GM21390 (cell line): Measurements from ENCODE around the gene SLC22A4.

ENCODE experiments used
- ATAC-seq: cut with Tn5 transposase; IDR thresholded peaks from one replicate; pipeline ENCODE4 v1.9.1; 2021; ENCODE audit not compliant: unreplicated experiment

SLC22A4 gene

GRCh38 chr5:132327252-132327955 lies 33.2 kb downstream of the SLC22A4 start:
- no peak for ATAC-seq

- no peak for ATAC-seq
Measured at GRCh38 chr5:132334812-132335211, 40.6 kb downstream of the SLC22A4 start.

GRCh38 chr5:132335402-132335801 lies 41.2 kb downstream of the SLC22A4 start:
- no peak for ATAC-seq

GRCh38 chr5:132339502-132339901 lies 45.3 kb downstream of the SLC22A4 start:
- no peak for ATAC-seq

DNA sequence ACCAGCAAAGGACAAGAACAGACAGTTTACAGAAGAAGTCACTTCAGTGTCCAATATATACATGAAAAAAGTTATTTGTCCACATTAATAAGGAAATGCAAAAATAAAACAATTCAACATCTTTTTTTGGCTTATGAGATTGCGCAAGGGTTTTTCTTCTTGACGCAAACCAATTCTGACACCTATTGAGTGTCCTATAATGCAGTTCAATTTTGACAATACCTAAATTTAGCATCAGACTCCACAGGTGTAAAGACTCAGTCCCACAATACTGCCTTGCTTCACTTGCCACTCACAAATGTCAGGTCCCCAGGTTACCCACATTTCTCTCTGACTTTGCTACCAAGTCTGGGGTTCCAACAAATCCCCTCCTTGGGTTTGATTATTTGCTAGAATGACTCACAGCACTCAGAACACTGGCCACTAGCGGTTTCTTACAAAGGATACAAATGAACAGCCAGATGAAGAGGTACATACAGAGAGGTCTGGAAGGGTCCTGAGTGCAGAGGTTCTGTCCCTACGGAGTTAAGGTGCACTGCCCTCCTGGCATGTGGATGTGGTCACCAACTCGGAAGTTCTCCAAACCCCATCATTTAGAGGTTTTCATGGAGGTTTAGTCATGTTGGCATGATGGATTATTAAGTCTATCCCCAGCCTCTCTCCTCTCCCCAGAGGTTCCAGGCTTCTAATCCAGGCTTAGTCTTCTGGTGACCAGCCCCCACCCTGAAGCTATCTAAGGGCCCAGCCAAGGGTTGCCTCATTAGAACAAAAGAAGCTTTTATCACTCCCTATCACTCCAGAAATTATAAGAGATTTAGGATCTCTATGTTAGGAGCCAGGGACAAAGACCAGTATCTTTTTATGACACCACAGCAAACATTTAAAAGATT lies 48.3 kb downstream of the SLC22A4 start:
- ATAC-seq: no peak

DNA sequence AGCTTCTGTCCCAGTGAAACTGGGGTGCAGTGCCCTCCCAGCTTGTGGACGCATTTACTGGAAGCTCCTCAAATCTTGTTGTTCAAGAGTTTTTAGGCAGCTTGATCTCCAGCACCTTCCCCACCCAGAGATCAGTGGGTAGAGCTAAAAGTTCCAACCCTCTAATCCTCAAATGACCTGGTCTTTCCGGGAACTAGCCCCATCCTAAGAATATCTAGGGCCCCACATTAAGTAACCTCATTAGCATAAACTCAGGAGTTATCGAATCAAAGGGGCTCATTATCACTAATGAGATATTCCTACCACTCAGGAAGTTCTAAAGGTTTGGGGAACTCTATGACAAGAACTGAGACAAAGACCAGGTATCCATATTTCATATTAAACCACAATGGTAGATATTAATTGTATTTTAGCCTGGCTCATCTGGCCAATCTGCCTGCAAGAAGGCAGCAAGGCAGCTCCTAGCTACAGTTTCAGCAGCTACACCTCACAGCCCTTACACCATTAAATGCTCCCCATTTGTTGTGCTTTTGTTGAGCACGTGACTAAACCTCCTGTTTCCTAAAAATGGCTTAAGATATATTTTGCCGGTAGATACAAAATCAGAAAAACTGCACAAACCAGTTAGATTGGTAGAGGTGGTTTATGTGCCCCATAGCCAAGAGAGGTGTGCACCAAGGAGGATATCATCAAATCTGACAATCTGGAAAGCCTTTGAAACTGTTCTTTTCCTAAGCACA lies 50.8 kb downstream of the SLC22A4 start:
- ATAC-seq: no peak

DNA sequence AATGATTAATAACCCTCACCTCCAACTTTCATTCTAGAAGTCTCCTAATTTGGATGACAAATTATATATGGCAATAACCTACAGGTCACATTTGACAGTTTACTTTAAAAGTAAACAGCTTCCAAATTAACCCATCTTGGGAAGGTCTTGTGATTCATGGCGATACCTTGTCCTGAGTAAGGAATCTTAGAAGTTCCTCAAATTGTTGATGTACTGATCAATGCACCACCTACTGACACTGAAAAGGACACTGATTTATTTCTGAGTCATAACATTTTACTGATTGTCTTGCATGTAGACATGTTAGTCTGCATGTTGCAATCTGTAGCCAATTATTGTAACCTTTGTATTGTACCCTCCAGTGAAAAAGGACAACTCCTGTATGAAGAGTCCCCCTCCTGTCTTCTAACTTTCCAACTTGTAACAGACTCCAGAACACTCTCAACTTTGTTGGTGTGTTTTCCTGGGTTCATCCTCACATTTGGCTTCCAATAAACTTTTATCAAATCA lies 59.3 kb downstream of the SLC22A4 start:
- ATAC-seq: no peak

DNA sequence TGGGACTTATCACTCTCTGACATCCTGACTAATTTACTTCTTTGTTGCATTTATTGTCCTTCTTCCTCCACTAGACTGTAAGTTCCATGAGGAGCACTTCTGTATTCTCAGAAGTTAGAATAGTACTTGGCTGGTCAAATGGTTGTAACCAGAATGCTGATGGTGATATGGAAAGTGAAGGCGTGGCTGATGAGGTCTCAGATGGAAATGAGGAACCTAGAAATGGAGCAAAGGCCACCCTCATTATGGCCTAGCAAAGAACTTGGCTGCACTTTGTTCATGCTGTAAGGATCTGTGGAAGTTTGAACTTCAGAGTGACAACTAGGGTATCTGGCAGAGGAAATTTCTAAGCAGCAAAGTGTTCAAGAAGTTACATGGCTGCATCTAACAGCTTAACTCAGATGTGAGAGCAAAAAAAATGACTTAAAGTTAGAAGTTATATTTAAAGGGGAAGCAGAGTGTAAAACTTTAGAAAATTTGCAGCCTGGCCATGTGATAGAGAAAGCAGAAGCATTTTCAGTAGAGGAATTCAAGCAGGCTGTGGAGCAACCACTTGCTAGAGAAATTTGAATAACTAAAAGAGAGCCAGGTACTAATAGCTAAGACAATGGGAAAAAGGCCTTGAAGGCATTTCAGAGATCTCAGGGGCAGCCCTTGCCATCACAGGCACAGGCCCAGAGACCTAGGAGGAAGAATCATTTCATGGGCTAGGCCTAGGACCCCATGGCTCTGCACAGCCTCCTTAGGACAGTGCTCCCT lies 60.4 kb downstream of the SLC22A4 start:
- ATAC-seq: no peak

- ATAC-seq: no peak
Measured at GRCh38 chr5:132355140-132355765, 61.1 kb downstream of the SLC22A4 start.

DNA sequence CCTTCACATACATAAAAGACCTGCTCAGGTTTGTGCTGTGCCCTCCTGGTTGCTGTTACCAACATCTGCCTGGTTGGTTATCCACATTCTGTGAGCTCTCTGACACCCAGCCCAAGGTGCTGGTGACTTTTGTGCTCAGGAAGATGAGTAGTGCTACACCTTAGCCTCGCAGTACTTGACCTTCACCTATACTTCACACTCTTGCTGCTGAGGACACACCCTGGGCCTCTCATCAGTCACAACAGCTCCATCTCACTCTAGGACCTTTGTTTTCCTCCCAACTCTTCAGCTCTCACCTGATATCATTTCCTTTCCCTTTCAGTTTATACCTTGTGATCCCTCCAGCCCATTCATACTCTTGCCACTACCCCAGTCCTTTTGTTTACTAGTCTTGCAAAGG lies 64.6 kb downstream of the SLC22A4 start:
- no peak for ATAC-seq

DNA sequence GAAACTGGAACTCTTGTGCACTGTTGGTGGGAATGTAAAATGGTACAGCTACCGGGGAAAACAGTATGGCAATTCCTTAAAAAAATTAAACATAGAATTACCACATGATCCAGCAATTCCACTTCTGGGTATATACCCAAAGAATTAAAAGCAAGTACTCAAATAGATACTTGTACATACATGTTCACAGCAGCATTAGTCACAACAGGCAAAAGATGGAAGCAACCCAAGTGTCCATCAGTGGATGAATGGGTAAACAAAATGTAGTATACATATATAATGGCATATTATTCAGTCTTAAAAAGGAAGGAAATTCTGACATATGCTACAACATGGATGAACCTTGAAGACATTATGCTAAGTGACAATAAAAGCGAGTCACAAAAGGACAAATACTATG lies 67.9 kb downstream of the SLC22A4 start:
- ATAC-seq: no peak

DNA sequence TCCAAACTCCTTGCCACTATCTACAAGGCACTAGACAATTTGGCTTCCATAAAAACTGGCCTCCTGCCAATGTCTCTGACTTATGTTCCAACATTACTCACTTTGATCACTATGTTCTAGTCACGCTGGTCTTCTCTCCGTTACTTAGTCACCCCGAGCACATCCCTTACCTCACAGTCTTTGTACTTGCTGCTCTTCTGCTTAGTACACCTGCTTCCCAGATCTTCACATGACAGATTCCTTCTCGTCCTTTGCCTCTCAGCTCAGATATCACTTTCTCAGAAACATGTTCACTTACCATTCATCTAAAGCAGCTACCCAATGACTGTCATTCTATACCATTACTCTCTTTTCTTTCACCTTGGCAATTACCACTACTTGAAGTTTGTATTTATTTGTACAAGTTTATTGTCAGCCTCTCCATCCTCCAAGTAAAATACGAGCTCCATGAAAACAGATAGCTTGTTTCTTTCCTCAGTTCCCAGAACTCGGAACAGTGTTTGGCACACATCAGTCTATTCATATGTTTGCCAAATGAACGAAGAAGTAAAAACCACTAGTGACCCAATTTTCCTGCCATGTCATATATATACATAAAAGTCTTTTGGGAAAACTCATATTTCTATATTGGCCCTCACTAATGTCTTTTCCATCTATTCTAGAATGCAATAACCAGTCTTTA lies 69.4 kb downstream of the SLC22A4 start:
- ATAC-seq: no peak

- ATAC-seq: no peak
Measured at GRCh38 chr5:132364319-132364718, 70.1 kb downstream of the SLC22A4 start.

DNA sequence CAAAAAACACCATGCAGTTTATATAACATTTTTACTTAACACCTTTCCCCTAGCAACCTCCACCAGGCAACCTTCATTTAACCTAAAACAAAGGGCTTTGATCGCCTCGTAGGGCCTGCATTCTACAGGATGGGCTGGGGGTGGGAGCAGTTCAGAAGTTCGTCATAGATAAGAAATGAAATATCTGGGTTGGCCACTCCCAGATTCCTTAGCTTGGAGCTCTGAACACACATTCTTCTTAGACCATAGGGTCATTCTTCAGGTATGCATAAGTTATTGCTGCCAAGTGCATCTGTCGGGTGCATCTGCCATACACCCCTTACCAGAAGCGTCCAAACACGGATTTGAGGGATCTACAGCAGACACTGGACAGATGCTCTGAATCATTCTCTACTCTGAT lies 71.0 kb downstream of the SLC22A4 start:
- ATAC-seq: no peak

- no peak for ATAC-seq
Measured at GRCh38 chr5:132368186-132368585, 74.0 kb downstream of the SLC22A4 start.

DNA sequence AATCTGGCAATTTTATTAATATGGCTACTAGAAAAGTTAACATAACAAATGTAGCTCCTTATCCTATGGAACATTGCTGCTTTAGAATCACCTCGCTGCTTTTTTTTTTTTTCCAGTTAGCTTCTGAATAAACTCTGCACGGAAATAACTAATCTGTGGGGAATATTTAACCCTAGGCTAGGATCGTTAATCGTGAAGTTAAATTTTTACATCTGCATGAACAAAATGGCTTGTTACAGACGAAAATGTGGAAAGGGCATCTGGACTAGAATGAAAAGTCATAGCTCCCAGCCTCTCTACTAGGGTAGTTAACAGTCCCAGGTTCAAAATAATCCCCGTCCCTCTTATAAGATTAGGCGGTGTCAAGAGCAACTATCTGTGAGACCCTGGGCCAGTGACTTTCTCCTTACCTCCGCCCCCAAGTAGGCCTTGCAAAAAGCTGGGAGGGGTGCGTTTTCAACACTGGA lies 74.8 kb downstream of the SLC22A4 start:
- no peak for ATAC-seq

DNA sequence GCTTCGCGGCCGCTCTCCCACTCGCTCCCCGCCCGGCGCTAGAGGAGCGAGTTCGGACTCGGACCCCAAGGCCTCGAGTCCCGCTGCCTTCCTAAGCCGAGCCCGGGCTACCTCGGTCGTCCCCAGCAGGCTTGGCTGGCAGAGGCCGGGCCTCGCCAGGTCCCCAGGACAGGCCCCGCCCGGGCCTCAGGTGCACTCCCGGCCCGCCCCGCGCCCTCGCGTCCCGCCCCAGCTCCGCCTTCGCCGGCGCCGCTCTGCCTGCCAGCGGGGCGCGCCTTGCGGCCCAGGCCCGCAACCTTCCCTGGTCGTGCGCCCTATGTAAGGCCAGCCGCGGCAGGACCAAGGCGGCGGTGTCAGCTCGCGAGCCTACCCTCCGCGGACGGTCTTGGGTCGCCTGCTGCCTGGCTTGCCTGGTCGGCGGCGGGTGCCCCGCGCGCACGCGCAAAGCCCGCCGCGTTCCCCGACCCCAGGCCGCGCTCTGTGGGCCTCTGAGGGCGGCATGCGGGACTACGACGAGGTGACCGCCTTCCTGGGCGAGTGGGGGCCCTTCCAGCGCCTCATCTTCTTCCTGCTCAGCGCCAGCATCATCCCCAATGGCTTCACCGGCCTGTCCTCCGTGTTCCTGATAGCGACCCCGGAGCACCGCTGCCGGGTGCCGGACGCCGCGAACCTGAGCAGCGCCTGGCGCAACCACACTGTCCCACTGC lies 75.4 kb downstream of the SLC22A4 start, which contains the start of gene SLC22A5:
SLC22A5 (plus strand) TSS at position 237 of the 707 bp plus-strand sequence; CDS start at position 500, 263 bp downstream.
- peak; percentile 94 for ATAC-seq

DNA sequence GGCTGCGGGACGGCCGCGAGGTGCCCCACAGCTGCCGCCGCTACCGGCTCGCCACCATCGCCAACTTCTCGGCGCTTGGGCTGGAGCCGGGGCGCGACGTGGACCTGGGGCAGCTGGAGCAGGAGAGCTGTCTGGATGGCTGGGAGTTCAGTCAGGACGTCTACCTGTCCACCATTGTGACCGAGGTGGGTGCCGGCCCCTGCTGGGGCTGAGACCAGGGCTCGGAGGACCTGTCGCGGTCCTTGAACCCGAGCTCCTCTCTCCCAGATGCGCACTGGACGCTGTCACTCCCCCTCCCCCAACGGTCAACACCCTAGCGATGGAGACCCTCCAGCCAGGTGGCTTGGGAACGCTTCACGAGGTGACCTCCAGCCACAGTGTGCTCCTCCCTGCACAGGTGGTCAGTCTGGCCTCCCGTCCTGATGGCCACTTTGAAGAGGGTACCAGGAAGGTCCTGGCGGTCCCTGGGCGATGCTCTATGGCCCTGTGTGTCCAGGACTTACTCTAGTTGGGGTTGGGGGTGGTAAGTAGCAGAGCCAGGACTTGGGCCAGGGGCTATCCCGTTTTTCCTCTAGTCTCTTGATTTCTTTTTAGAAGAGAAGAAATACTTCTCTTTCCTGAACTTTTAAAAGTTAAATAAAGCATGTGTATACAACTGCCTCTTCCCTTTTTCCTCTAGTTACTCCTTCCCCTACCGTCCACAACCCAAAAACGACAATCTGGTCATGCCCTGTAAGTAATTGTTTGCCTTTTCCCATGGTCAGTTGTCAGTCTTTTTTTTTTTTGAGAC lies 76.2 kb downstream of the SLC22A4 start:
- no peak for ATAC-seq
